IPS-15b (cell line): ENCODE measurements around the gene CCDC178.

ENCODE experiments used
- H3K27me3 ChIP-seq: one replicate; pipeline ENCODE4 v1.6.1; 2013; ENCODE audit warnings: low read length; ENCODE audit not compliant: control insufficient read depth, insufficient read depth
- H3K36me3 ChIP-seq: one replicate; pipeline ENCODE4 v1.6.1; 2013; ENCODE audit warnings: low read length; ENCODE audit not compliant: control insufficient read depth, insufficient read depth
- H3K4me1 ChIP-seq: one replicate; pipeline ENCODE4 v1.6.1; 2013; ENCODE audit warnings: mild to moderate bottlenecking, low read length; ENCODE audit not compliant: control insufficient read depth, insufficient read depth
- H3K4me3 ChIP-seq: one replicate; pipeline ENCODE4 v1.5.1; 2013; ENCODE audit warnings: low read depth, low read length
- H3K9ac ChIP-seq: one replicate; pipeline ENCODE4 v1.6.1; 2013; ENCODE audit warnings: low read depth, mild to moderate bottlenecking, low read length
- H3K9me3 ChIP-seq: one replicate; pipeline ENCODE4 v1.6.1; 2013; ENCODE audit warnings: mild to moderate bottlenecking, low read length; ENCODE audit not compliant: control insufficient read depth, insufficient read depth

The CCDC178 gene

GRCh38 chr18:32907648-32908423, 532.7 kb downstream of the CCDC178 start:
- Histone ChIP-seq H3K4me1 (no peaks in the 10 kb centered on the region), H3K4me3 (no peak overlapping the region), H3K9me3 (no peaks in the 10 kb centered on the region), H3K36me3 (no peaks in the 10 kb centered on the region), H3K27me3 (no peaks in the 10 kb centered on the region), H3K9ac (no peak overlapping the region)

GRCh38 chr18:32907311-32907585, 533.3 kb downstream of the CCDC178 start:
- H3K9me3 ChIP-seq: no peaks in the 10 kb centered on the region
- H3K27me3 ChIP-seq: no peaks in the 10 kb centered on the region
- H3K36me3 ChIP-seq: no peaks in the 10 kb centered on the region
- no peak overlapping the region for H3K9ac ChIP-seq
- H3K4me3 ChIP-seq: no peak overlapping the region
- H3K4me1 ChIP-seq: no peaks in the 10 kb centered on the region

GRCh38 chr18:32906506-32907310, 533.8 kb downstream of the CCDC178 start:
- Histone ChIP-seq H3K9ac (no peak overlapping the region), H3K4me3 (no peak overlapping the region), H3K4me1 (no peaks in the 10 kb centered on the region), H3K27me3 (no peaks in the 10 kb centered on the region), H3K9me3 (no peaks in the 10 kb centered on the region), H3K36me3 (no peaks in the 10 kb centered on the region)

GRCh38 chr18:32905651-32906050, 534.9 kb downstream of the CCDC178 start:
- H3K4me1 ChIP-seq: no peaks in the 10 kb centered on the region
- H3K4me3 ChIP-seq: no peak overlapping the region
- no peak overlapping the region for H3K9ac ChIP-seq
- H3K9me3 ChIP-seq: no peaks in the 10 kb centered on the region
- H3K36me3 ChIP-seq: no peaks in the 10 kb centered on the region
- H3K27me3 ChIP-seq: no peaks in the 10 kb centered on the region

GRCh38 chr18:32902568-32903330, 537.8 kb downstream of the CCDC178 start:
- H3K36me3 ChIP-seq: no peaks in the 10 kb centered on the region

GRCh38 chr18:32899819-32900218, 540.7 kb downstream of the CCDC178 start:
- Histone ChIP-seq H3K27me3 (no peaks in the 10 kb centered on the region), H3K9ac (no peak overlapping the region), H3K4me3 (no peak overlapping the region), H3K36me3 (no peaks in the 10 kb centered on the region), H3K9me3 (peaks cover 16% of the 10 kb centered on the region), H3K4me1 (no peaks in the 10 kb centered on the region)

More at GRCh38 chr18:32902568-32903330, 537.8 kb downstream of the CCDC178 start:
- Histone ChIP-seq H3K9me3 (peaks cover 6% of the 10 kb centered on the region), H3K4me3 (no peak overlapping the region), H3K4me1 (no peaks in the 10 kb centered on the region), H3K27me3 (no peaks in the 10 kb centered on the region), H3K9ac (no peak overlapping the region)

- no peaks in the 10 kb centered on the region for H3K4me1 ChIP-seq
- H3K4me3 ChIP-seq: no peak overlapping the region
- no peaks in the 10 kb centered on the region for H3K27me3 ChIP-seq
- no peaks in the 10 kb centered on the region for H3K36me3 ChIP-seq
- H3K9ac ChIP-seq: no peak overlapping the region
- peaks cover 16% of the 10 kb centered on the region for H3K9me3 ChIP-seq
These were observed 543.6 kb downstream of the CCDC178 start for GRCh38 chr18:32896776-32897547.

GRCh38 chr18:32893915-32894314, 546.6 kb downstream of the CCDC178 start:
- no peak overlapping the region for H3K4me3 ChIP-seq
- peaks cover 7% of the 10 kb centered on the region for H3K4me1 ChIP-seq
- no peak overlapping the region for H3K9ac ChIP-seq
- peaks cover 16% of the 10 kb centered on the region for H3K9me3 ChIP-seq
- H3K36me3 ChIP-seq: no peaks in the 10 kb centered on the region
- H3K27me3 ChIP-seq: no peaks in the 10 kb centered on the region

GRCh38 chr18:32891797-32892196, 548.7 kb downstream of the CCDC178 start:
- H3K4me1 ChIP-seq: peaks cover 7% of the 10 kb centered on the region
- H3K9ac ChIP-seq: no peak overlapping the region
- peaks cover under 1% of the 10 kb centered on the region for H3K9me3 ChIP-seq
- no peaks in the 10 kb centered on the region for H3K27me3 ChIP-seq
- no peaks in the 10 kb centered on the region for H3K36me3 ChIP-seq
- no peak overlapping the region for H3K4me3 ChIP-seq

- H3K9ac ChIP-seq: no peak overlapping the region
- no peaks in the 10 kb centered on the region for H3K9me3 ChIP-seq
- no peaks in the 10 kb centered on the region for H3K27me3 ChIP-seq
These were observed 549.4 kb downstream of the CCDC178 start for GRCh38 chr18:32891130-32891529.

More at GRCh38 chr18:32891130-32891529, 549.4 kb downstream of the CCDC178 start:
- no peak overlapping the region for H3K4me3 ChIP-seq
- peaks cover 7% of the 10 kb centered on the region for H3K4me1 ChIP-seq
- no peaks in the 10 kb centered on the region for H3K36me3 ChIP-seq
